CD4-positive, alpha-beta T cell treated with Interleukin-17A for 4 hours (primary cell): ENCODE data around the gene TIMM44.

Experiments
- DNase-seq: peaks from one replicate; pipeline ENCODE4 v3.0.0-alpha.2; 2020; ENCODE audit warnings: mixed read lengths

TIMM44 gene

GRCh38 chr19:7943444-7944176 is at the start of gene TIMM44:
Gene TIMM44, minus strand, starts transcription at chr19:7943666. Its CDS starts 15 bp downstream, at chr19:7943651.
- DNase-seq: peak; percentile 99

- no peak for DNase-seq
Measured at GRCh38 chr19:7992575-7992974, 49.1 kb upstream of the TIMM44 start.

- no peak for DNase-seq
Measured at GRCh38 chr19:7989071-7989575, 45.7 kb upstream of the TIMM44 start.

- DNase-seq: no peak
Measured at GRCh38 chr19:7988307-7988706, 44.8 kb upstream of the TIMM44 start.

GRCh38 chr19:7987114-7987768 is 43.8 kb upstream of the TIMM44 start:
- DNase-seq: no peak

GRCh38 chr19:7986321-7987113 is 43.1 kb upstream of the TIMM44 start:
- DNase-seq: no peak

- no peak for DNase-seq
Measured at GRCh38 chr19:7985481-7985911, 42.0 kb upstream of the TIMM44 start.

GRCh38 chr19:7983995-7984837 is 40.8 kb upstream of the TIMM44 start:
- DNase-seq: no peak

GRCh38 chr19:7983286-7983950 is 40.0 kb upstream of the TIMM44 start:
- no peak for DNase-seq

GRCh38 chr19:7982651-7983099 is 39.2 kb upstream of the TIMM44 start:
- no peak for DNase-seq

- DNase-seq: no peak
Measured at GRCh38 chr19:7982103-7982502, 38.6 kb upstream of the TIMM44 start.

- DNase-seq: no peak
Measured at GRCh38 chr19:7981661-7982060, 38.2 kb upstream of the TIMM44 start.

GRCh38 chr19:7981199-7981598 is 37.7 kb upstream of the TIMM44 start:
- DNase-seq: no peak

GRCh38 chr19:7980635-7981121 is 37.2 kb upstream of the TIMM44 start:
- no peak for DNase-seq

- DNase-seq: no peak
Measured at GRCh38 chr19:7980168-7980567, 36.7 kb upstream of the TIMM44 start.

- DNase-seq: no peak
Measured at GRCh38 chr19:7979559-7979958, 36.1 kb upstream of the TIMM44 start.

- no peak for DNase-seq
Measured at GRCh38 chr19:7979011-7979410, 35.5 kb upstream of the TIMM44 start.

GRCh38 chr19:7978179-7978825 is 34.8 kb upstream of the TIMM44 start:
- no peak for DNase-seq

- no peak for DNase-seq
Measured at GRCh38 chr19:7977723-7978040, 34.2 kb upstream of the TIMM44 start.

GRCh38 chr19:7977021-7977722 is 33.7 kb upstream of the TIMM44 start:
- DNase-seq: no peak

- no peak for DNase-seq
Measured at GRCh38 chr19:7976461-7976860, 33.0 kb upstream of the TIMM44 start.
